ENCODE data around the gene HTRA3. TPM values are rescaled to one million over a fixed set of nuclear protein-coding genes. Genes with fewer than 3 reads are reported as not detected.

Gene HTRA3
- total RNA-seq, 1 experiment from 2014 or later: 2.3 TPM

DNA sequence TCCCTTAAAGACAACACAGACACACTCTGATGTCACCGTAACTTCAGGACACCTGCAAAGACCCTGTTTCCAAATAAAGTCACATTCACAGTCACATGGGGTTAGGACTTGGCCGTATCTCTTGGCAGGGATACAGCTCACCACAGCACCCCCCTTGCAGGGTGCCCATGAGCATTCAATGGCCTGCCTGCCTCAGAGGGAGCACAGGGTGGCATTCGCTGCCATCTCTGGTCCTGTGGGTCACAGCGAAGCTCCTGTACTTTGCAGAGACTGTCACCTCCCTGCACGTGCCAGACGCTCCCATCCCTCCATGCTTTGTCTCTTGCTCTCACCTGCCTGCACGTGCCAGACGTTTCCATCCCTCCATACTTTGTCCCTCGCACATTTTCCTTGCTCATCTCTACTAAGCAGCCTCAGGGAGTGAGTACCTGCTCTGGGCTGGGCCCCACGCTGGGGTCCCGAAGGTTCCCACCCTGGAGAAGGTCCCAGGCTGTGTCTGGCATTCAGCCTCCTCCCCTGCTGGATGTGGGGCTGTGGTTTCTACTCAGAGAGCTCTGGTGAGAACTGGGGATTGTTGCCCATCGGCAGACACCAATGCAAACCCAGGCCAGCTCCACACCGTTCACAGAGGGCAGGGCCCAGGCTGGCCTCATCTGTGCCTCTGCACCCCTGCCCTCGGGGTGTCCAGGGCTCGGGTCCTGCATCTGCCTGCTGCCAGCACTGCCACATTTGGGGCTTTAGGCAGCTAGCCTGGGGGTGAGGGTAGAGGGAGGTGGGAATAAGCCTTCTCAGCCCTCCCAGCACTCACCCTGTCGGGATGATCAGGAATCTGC lies 15.8 kb downstream of the HTRA3 start:
- Mint-ChIP-seq H3K27me3 (ENCODE audit: low read depth) (no peaks in the 10 kb centered on the region), H3K4me1 (no peaks in the 10 kb centered on the region), H3K36me3 (no peaks in the 10 kb centered on the region), H3K27ac (no peak overlapping the region), H3K4me3 (no peak overlapping the region), H3K9me3 (no peaks in the 10 kb centered on the region)
- no peak for TF ChIP-seq TCF7 (CRISPR knock-in tag; IDR thresholded peaks at IDR 0.05; ENCODE audit: low read depth)
- no peak for TF ChIP-seq FOXK1 (CRISPR knock-in tag; IDR thresholded peaks at IDR 0.05)
- no peak for TF ChIP-seq E2F4 (CRISPR knock-in tag; IDR thresholded peaks at IDR 0.05; ENCODE audit: borderline replicate concordance, low read depth)
- no peak for TF ChIP-seq NFYB (CRISPR knock-in tag; conservative IDR thresholded peaks at IDR 0.05; ENCODE audit: low read depth)
- TF ChIP-seq FOXP1 (CRISPR knock-in tag; IDR thresholded peaks at IDR 0.05; ENCODE audit: borderline replicate concordance): no peak
- TF ChIP-seq ZSCAN18 (CRISPR knock-in tag; IDR thresholded peaks at IDR 0.05): no peak
- no peak for TF ChIP-seq ZNF138 (CRISPR knock-in tag; conservative IDR thresholded peaks at IDR 0.05)
- no peak for TF ChIP-seq NR3C1 (CRISPR knock-in tag; conservative IDR thresholded peaks at IDR 0.05; ENCODE audit: low read depth)
- no peak for TF ChIP-seq ZMAT4 (CRISPR knock-in tag; IDR thresholded peaks at IDR 0.05)
- no peak for TF ChIP-seq TEAD1 (CRISPR knock-in tag; IDR thresholded peaks at IDR 0.05)
- TF ChIP-seq ZNF532 (CRISPR knock-in tag; IDR thresholded peaks at IDR 0.05; ENCODE audit: borderline replicate concordance): no peak
- no peak for TF ChIP-seq CREM (CRISPR knock-in tag; IDR thresholded peaks at IDR 0.05)
- DNase-seq (ENCODE audit: low spot score) (no peak), ATAC-seq (no peak)
- ChIA-PET POLR2A (no interaction called here), CTCF (interaction anchor here (1.6 kb wide), 1 partner anchor 109 kb away, joined by 4 read pairs; no protein-coding TSS in a partner anchor)

DNA sequence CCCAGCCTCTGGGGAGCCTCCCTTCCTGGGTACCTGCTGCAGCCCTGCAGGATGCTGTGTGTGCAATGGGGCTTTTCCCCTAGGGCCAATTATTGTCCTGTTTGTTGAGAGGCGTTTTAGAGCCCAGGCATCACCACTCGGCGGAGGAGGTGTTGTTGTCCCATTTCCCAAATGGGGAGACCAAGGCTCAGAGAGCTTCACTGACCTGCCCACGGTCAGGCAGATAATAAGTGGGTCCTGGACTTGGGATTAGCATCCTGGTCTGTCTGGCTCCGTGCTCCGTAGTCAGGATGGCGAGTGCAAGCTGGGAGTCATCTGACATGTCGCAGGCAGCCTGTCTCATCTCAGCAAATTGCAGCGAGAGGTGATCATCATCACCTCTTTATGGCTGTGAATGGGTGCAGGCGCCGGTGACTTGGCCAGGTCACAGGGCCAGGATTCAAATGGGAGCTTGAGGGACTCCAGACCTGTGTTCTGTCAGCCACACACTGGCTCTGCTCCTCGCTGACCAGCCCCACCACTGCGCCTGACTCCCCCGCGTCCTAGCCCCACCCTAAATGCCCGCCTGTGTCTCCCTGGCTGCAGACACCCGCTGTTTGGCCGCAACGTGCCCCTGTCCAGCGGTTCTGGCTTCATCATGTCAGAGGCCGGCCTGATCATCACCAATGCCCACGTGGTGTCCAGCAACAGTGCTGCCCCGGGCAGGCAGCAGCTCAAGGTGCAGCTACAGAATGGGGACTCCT lies 16.6 kb downstream of the HTRA3 start:
- ChIA-PET CTCF (interaction anchor here (1.6 kb wide), 1 partner anchor 109 kb away, joined by 4 read pairs; no protein-coding TSS in a partner anchor), POLR2A (no interaction called here)
- ATAC-seq: no peak
- H3K36me3 Mint-ChIP-seq: no peaks in the 10 kb centered on the region
- DNase-seq (ENCODE audit: low spot score): no peak
- H3K27me3 Mint-ChIP-seq (ENCODE audit: low read depth): no peaks in the 10 kb centered on the region
- no peaks in the 10 kb centered on the region for H3K4me1 Mint-ChIP-seq
- H3K9me3 Mint-ChIP-seq: no peaks in the 10 kb centered on the region
- TF ChIP-seq ELF4 (CRISPR knock-in tag; IDR thresholded peaks at IDR 0.05; ENCODE audit: low read depth) (no peak), RORB (CRISPR knock-in tag; IDR thresholded peaks at IDR 0.05) (no peak)
- H3K4me3 Mint-ChIP-seq: no peak overlapping the region
- H3K27ac Mint-ChIP-seq: no peak overlapping the region
